Effector CD8-positive, alpha-beta T cell (primary cell): ENCODE results near the gene RBM33.

Experiments
- DNase-seq: peaks from one replicate; lab custom pipeline; 2025; lab: John Stamatoyannopoulos, UW

The RBM33 gene

DNA sequence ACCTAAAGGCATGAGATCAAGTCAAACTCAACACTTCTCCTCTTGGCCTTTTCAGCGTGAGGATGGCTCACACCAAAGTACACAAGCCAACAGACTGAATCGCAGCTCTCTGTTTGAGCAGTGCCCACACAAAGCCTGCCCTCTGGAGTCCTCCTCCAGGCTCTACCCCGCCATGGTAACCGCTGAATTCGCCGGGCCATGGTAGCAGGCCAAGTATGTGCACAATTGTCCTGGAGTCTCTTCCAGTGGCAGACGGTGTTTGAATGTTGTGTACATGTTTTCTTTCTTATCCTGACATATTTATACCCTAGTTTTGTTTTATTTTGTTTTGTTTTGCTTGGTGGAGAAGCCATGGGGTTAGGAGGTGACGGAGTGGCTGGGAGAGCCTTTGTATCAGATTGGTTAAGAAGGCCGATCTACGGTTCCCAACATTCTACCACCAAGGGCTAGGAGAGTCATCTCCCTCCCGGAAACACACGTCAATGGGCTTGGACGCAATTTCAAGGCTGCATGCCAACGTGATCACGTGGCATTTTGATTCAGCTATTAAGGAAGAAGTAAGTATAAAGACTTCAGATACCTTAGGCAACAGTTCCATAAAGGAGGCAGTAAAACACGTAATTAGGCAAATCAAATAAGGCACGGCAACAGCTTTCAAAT is 179.9 kb downstream of the RBM33 start:
- no peak for DNase-seq

DNA sequence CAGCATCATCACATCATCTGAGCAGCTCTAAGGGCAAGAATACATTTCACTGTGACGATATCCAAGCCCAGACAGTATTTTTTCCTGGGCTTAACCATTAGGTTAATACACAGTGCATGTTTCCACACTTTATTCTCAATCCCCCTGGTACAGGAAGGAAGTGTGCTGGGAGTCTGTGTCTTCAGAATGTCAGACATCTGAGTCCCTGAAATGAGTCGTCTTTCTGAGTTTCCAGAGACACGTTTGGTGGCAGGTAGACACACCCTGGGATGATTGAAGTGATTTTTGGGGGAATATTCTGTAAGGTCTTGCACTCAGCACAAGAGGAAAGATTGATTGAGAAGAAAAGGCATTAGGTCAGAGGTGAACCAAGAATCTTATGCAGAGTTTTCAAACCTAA is 180.9 kb downstream of the RBM33 start:
- DNase-seq, result no peak

DNA sequence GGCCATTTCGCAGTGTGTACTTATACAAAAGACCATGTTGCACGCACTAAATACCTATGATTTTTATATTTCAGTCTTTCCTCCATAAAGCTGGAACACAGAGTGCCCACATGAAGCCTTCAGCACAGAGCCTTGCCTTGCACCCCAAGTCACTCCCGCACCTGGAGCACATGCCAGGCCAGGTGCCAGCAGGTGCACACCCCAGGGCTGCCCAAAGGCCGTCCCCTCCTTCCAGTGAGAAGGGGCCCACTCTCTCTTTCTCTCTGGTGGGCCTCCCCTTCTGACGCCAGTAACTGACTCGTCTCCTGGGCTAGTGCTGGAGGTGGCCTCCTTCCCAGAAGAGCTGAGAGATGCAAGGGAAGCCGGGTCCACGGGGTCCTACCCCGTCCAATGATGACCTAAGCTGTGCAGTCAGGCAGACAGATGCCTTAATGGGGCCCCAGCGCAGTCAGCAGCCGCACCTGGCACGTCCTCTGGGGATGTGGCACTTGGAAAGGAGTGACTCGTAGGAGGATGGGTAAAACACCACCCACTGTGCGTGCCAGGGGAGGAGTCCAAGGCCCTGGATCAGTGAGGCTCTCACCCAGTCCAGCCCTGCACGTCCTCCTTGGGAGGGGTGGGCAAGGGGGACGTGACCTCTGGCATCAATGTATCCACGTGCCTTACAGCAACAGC is 185.5 kb downstream of the RBM33 start:
- no peak for DNase-seq
